GM19099 (cell line): Measurements from ENCODE around the gene JPH3.

Experiments used
- POLR2A ChIP-seq: IDR thresholded peaks from 3 replicates; pipeline ENCODE4 v1.6.1; 2011; ENCODE audit warnings: low read depth; ENCODE audit not compliant: insufficient read length; ENCODE audit errors: extremely low read depth

JPH3 gene

GRCh38 chr16:87602001-87602775 is at the start of gene JPH3:
JPH3 (plus strand) TSS chr16:87602508; CDS start chr16:87603147, 639 bp downstream.
- TF ChIP-seq POLR2A = no peak

- TF ChIP-seq POLR2A = no peak
Measured at GRCh38 chr16:87552772-87553573, 49.3 kb upstream of the JPH3 start.

GRCh38 chr16:87554754-87555427 is 47.4 kb upstream of the JPH3 start:
- no peak for TF ChIP-seq POLR2A

GRCh38 chr16:87555647-87556046 is 46.7 kb upstream of the JPH3 start:
- TF ChIP-seq POLR2A = no peak

GRCh38 chr16:87556941-87557459 is 45.3 kb upstream of the JPH3 start:
- no peak for TF ChIP-seq POLR2A

- TF ChIP-seq POLR2A = no peak
Measured at GRCh38 chr16:87558682-87559081, 43.6 kb upstream of the JPH3 start.

- TF ChIP-seq POLR2A = no peak
Measured at GRCh38 chr16:87559945-87560344, 42.4 kb upstream of the JPH3 start.

GRCh38 chr16:87560428-87561199 is 41.7 kb upstream of the JPH3 start:
- TF ChIP-seq POLR2A = no peak

GRCh38 chr16:87561200-87562105 is 40.9 kb upstream of the JPH3 start:
- TF ChIP-seq POLR2A = no peak

GRCh38 chr16:87562201-87562600 is 40.1 kb upstream of the JPH3 start:
- no peak for TF ChIP-seq POLR2A

GRCh38 chr16:87563022-87563421 is 39.3 kb upstream of the JPH3 start:
- TF ChIP-seq POLR2A = no peak

GRCh38 chr16:87563714-87564523 is 38.4 kb upstream of the JPH3 start:
- no peak for TF ChIP-seq POLR2A

GRCh38 chr16:87564524-87564778 is 37.9 kb upstream of the JPH3 start:
- no peak for TF ChIP-seq POLR2A
